AG04449 (cell line): ENCODE measurements around the gene OR7G1.
"Not testable (repeated sequence)": the region's sequence is repeated elsewhere in the genome, so short reads cannot be mapped to it uniquely, and the experiment has no call there.

ENCODE experiments used
- CTCF ChIA-PET: fragments of 350-600 bp; formaldehyde crosslinking; extraction: SDS; loops from one replicate; lab custom pipeline; 2021; ENCODE audit warnings: antibody characterized with exemption; lab: Yijun Ruan, JAX
- POLR2A ChIA-PET: fragments of 400-600, 350-600 bp; formaldehyde crosslinking; extraction: SDS; loops from one replicate; lab custom pipeline; 2020; ENCODE audit warnings: antibody characterized with exemption, inconsistent platforms; lab: Yijun Ruan, JAX
- DNase-seq: peaks from one replicate; pipeline ENCODE4 v3.0.0-alpha.2; 2010; ENCODE audit warnings: low read depth, low spot score
- H3K4me3 ChIP-seq: 2 replicates; pipeline ENCODE4 v1.5.1; 2011; ENCODE audit warnings: low read depth, mild to moderate bottlenecking, control low read depth, low read length
- CTCF ChIP-seq: IDR thresholded peaks from one replicate; pipeline ENCODE4 v1.5.1; 2011; ENCODE audit warnings: mild to moderate bottlenecking, moderate library complexity, low read length, control low read depth, inconsistent platforms; ENCODE audit not compliant: insufficient read depth; ENCODE audit errors: missing control alignments

OR7G1 gene

GRCh38 chr19:9075064-9075949 lies 40.3 kb downstream of the OR7G1 start:
- DNase-seq, result peak; percentile 65
- POLR2A ChIA-PET, result interaction anchor here (0.6 kb wide), 1 partner anchor 55 kb away, joined by 5 read pairs; no protein-coding TSS in a partner anchor
- TF ChIP-seq CTCF, result no peak
- no peak overlapping the region for H3K4me3 ChIP-seq
- CTCF ChIA-PET, result no interaction called here

GRCh38 chr19:9073806-9074205 lies 41.8 kb downstream of the OR7G1 start:
- POLR2A ChIA-PET, result no interaction called here
- TF ChIP-seq CTCF, result no peak
- DNase-seq, result no peak
- CTCF ChIA-PET, result no interaction called here
- H3K4me3 ChIP-seq, result no peak overlapping the region

- CTCF ChIA-PET, result not testable (repeated sequence)
These were observed 43.8 kb downstream of the OR7G1 start for GRCh38 chr19:9071720-9072119.

GRCh38 chr19:9070066-9070465 lies 45.5 kb downstream of the OR7G1 start:
- no peak overlapping the region for H3K4me3 ChIP-seq
- TF ChIP-seq CTCF, result no peak
- DNase-seq, result no peak
- POLR2A ChIA-PET, result no interaction called here
- CTCF ChIA-PET, result no interaction called here

More at GRCh38 chr19:9071720-9072119, 43.8 kb downstream of the OR7G1 start:
- POLR2A ChIA-PET, DNase-seq, H3K4me3 ChIP-seq: not testable (repeated sequence)

GRCh38 chr19:9065457-9066014 lies 50.0 kb downstream of the OR7G1 start:
- POLR2A ChIA-PET, result interaction anchor here (0.6 kb wide), 1 partner anchor 42 kb away, joined by 4 read pairs; no protein-coding TSS in a partner anchor
- no peak overlapping the region for H3K4me3 ChIP-seq
- no peak for TF ChIP-seq CTCF
- CTCF ChIA-PET, result no interaction called here
- no peak for DNase-seq
